Dendritic cell treated with granulocyte-macrophage colony-stimulating factor and Interleukin-4, amounts not matched to agents 40 ng/mL and 50 ng/mL, for 4 days (primary cell): ENCODE measurements around the gene GSTM5.
"Not testable (repeated sequence)": the region's sequence is repeated elsewhere in the genome, so short reads cannot be mapped to it uniquely, and the experiment has no call there.

ENCODE experiments used
- H3K27ac Mint-ChIP-seq: one replicate; pipeline ENCODE4 v1.8.0; 2022; ENCODE audit warnings: mild to moderate bottlenecking, mixed read lengths
- H3K27me3 Mint-ChIP-seq: one replicate; pipeline ENCODE4 v1.8.0; 2022; ENCODE audit warnings: mild to moderate bottlenecking, mixed read lengths
- H3K36me3 Mint-ChIP-seq: one replicate; pipeline ENCODE4 v1.8.0; 2022; ENCODE audit warnings: low read depth, mixed read lengths
- H3K4me1 Mint-ChIP-seq: one replicate; pipeline ENCODE4 v1.8.0; 2022; ENCODE audit warnings: low read depth, mixed read lengths
- H3K4me3 Mint-ChIP-seq: one replicate; pipeline ENCODE4 v1.8.0; 2022; ENCODE audit warnings: mild to moderate bottlenecking, moderate library complexity, mixed read lengths
- H3K9me3 Mint-ChIP-seq: one replicate; pipeline ENCODE4 v1.8.0; 2022; ENCODE audit warnings: mixed read lengths
- intact Hi-C: fragments of 100-400 bp; cut with micrococcal nuclease; formaldehyde crosslinking; loops from one replicate; pipeline ENCODE4 v1.15.0; 2022

GSTM5 gene

DNA sequence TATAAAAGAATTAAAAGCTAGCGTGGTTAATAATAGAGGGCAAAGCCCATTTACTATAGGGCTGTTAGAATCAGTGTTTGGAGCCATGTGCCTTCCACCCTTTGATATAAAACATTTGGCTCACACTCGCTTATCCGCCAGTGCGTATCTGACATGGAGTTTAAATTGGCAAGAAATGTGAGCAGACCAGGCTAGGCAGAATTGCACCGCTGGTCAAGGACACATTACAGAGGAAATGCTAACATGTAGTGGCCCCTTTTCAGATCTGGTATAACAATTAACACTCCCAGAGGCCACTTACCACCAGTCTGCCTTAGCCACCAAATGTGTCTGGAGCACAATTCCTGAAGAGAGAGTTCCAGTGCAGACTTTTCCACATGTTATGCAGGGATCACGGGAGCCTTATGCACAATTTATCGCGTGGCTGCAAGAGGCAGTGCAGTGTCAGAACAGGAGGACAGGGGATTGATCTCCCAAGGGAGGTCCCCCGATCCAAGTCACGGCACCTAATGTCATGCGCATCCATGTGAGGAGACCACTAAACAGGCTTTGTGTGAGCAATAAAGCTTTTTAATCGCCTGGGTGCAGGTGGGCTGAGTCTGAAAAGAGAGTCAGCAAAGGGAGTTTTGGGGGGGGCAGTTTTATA lies 14.8 kb downstream of the GSTM5 start:
- H3K9me3 Mint-ChIP-seq = no peaks in the 10 kb centered on the region
- no peaks in the 10 kb centered on the region for H3K36me3 Mint-ChIP-seq
- H3K27me3 Mint-ChIP-seq = peaks cover 6% of the 10 kb centered on the region
- no peak overlapping the region for H3K4me3 Mint-ChIP-seq
- intact Hi-C loops = no loop called here
- H3K4me1 Mint-ChIP-seq = no peaks in the 10 kb centered on the region
- no peak overlapping the region for H3K27ac Mint-ChIP-seq

DNA sequence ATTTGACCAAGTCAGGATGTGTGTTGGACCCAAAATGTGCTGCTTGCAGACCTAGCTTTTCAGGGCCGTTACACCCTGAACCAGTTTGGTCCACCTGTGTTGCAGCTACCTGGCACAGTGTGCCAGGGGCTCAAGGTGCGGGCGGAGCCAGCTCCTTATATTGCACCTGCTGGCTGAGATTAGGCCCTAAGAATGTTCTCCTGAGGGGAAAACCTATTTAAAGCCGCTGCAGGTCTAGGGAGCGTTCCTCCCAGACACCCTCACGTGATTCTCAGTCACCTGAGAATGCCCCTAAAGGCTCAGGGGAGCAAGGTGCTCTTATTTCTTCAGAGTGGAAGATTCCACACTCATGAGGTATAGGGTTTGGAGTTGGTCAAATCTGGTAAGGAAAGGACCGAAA lies 16.8 kb downstream of the GSTM5 start:
- Mint-ChIP-seq H3K9me3 (no peaks in the 10 kb centered on the region), H3K27ac (no peak overlapping the region), H3K4me3 (no peak overlapping the region), H3K36me3 (no peaks in the 10 kb centered on the region), H3K27me3 (peaks cover 6% of the 10 kb centered on the region), H3K4me1 (no peaks in the 10 kb centered on the region)
- intact Hi-C loops = no loop called here

DNA sequence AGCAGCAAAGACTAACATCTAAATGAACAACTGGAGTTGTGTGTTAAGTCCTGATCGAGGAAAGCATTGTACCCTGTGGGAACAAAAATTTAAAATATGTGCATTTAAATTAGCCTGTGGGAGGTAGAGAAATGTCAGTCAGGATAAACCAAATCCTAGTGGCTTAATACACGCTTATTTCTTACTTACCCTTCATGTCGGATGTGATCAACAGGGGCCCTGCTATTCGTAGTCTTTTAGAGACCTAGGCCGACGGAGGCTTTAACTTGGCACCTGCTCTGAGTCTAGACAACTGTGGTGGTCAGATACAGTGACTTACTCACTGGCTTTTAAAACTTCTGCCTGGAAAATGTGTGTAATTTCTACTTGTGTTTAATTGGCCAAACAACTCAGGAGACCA lies 18.6 kb downstream of the GSTM5 start:
- Mint-ChIP-seq H3K36me3 (no peaks in the 10 kb centered on the region), H3K9me3 (no peaks in the 10 kb centered on the region), H3K4me1 (no peaks in the 10 kb centered on the region), H3K27me3 (peaks cover 6% of the 10 kb centered on the region), H3K27ac (no peak overlapping the region), H3K4me3 (no peak overlapping the region)
- intact Hi-C loops = no loop called here

DNA sequence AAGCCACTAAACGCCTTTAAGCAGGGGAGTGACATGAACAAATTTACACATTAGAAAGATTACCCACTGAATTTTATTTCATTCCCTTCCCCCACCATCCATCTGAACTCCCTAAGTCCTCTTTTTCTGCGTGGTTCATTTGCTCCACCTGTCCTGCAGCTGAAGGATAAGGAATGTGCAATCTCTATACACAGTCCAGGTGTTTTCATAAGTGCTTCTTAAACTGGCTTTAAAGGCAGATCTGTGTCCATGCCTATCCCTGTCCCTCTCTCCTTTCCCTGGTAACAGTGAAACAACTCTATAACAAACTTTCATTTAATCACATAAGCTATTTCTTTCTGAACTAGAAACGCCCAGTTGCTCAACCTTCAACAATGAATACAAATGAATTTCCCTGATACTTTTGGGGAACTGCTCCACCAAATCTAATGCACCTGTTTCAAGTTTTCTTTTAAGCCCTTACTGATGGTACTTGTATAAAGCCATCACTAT lies 20.4 kb downstream of the GSTM5 start:
- no peak overlapping the region for H3K27ac Mint-ChIP-seq
- no peaks in the 10 kb centered on the region for H3K4me1 Mint-ChIP-seq
- peaks cover 7% of the 10 kb centered on the region for H3K27me3 Mint-ChIP-seq
- H3K4me3 Mint-ChIP-seq = no peak overlapping the region
- no peaks in the 10 kb centered on the region for H3K9me3 Mint-ChIP-seq
- intact Hi-C loops = no loop called here
- H3K36me3 Mint-ChIP-seq = no peaks in the 10 kb centered on the region

DNA sequence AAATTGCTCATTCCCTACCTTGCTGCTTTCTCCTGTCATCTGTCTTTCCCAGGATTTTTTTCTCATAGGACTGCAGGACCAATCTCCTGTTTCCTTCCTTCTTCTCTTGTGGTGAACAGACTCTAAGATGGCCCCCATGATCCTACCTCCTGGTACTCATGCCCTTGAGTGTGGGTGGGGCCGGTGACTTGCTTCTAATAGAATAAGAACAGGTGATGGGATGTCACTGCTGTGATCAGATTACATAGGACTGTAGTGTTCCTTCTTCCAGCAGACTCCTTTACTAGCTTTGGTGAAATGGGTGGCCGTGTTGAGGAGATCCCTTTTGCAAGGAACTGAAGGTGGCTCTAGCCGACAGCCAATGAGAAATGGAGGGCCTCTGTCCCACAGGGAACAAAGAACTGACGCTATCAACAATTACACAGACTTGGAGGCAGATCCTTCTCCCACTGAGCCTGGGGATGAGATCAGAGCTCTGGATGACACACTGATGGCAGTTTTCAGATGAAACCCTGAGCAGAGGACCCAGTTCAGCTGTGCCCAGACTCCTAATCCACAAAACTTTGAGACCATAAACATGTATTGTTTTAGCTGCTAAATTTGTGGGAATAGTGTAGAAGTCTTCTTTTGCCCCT lies 21.3 kb downstream of the GSTM5 start:
- Mint-ChIP-seq H3K27me3 (peaks cover 14% of the 10 kb centered on the region), H3K27ac (no peak overlapping the region), H3K4me1 (no peaks in the 10 kb centered on the region), H3K36me3 (no peaks in the 10 kb centered on the region), H3K9me3 (no peaks in the 10 kb centered on the region), H3K4me3 (no peak overlapping the region)
- intact Hi-C loops = no loop called here

DNA sequence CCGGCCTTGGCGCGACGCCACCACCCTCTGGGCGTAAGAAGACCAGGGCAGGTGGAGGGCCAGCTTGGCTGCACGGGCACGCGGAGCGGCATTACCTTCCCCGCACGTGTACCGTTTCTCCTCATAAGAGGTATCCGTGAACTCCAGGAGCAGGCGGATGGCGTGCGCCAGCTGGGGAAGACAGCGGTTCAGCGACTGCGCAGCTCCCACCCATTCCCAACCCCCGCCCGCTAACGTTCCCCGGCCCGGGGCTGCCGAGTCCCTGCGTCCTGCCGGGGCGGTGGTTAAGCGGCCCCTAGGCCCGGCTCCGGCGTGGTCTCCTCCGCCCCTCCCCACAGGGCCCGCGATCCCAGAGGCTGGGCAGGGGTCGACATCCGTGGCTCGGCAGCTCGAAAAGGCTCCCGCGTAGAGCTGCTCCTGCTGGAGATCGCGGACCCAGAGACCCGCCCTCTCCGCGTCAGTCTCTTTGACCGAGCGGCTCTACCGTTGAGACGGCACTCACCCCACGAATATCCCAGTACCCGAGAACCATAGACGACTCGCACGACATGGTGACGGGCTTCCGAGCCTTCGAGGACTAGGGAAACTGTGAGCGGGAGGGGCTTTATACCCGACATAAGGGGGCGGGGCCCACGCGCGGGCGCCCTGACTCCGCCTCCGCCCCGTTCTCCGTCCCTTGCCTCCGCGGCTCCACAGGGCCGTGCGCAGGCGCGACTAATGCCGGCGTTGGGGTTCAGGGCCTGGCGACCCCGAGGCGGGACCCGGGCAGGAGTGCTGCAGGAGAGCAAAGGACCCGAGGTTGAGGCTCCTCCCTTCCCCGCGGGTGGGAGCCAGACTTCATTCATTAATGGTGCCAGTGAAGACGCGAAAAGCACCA lies 27.9 kb downstream of the GSTM5 start:
- Mint-ChIP-seq H3K27me3 (peaks cover 49% of the 10 kb centered on the region), H3K4me1 (peaks cover 17% of the 10 kb centered on the region), H3K4me3 (peak overlapping the region; percentile 82), H3K27ac (peak overlapping the region; percentile 47), H3K9me3 (no peaks in the 10 kb centered on the region), H3K36me3 (no peaks in the 10 kb centered on the region)
- intact Hi-C loops = no loop called here

DNA sequence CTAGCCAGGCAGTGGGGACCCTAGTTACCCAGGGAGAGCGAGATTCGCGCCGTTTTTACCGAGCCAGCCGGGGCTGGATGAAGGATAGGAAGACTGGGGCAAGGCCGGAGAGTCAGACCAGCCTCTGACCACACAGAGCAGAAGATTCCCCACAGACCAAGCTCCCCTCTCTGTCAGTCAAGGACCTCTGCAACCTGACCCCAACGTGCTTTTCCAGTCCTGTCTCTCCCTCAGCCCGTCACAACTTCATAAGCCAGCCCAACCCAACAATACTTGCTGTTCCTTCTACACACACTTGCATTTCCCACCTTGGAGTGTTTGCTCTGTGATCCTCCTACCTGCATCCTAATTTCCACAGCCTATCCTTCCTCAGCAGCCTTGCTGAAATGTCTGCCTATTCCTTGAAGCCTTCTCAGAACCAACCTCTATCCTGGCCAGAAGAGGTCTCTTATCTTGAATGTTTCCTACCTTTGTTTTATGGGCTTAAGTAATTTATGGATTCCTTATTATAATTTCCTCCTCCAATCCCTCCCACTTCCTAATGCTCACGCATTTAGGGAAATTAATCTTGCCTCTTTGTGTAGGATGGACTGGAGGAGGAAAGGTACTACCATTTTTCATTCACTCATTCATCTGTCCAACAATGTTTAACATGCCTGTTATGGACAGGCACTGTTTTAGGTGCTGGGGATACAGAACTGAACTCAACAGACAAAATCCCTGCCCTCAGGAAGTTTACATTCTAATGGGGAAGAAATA lies 28.7 kb downstream of the GSTM5 start, which contains the start of gene GSTM3:
Gene GSTM3, minus strand, starts transcription at position 424 of the 759 bp plus-strand sequence. CDS start 751 bp downstream, outside the sequence.
- Mint-ChIP-seq H3K4me3 (peak within 1 kb of the TSS; percentile 82), H3K27ac (peak within 1 kb of the TSS; percentile 47), H3K27me3 (peaks cover 54% of the 10 kb centered on the region), H3K36me3 (no peaks in the 10 kb centered on the region), H3K4me1 (peaks cover 17% of the 10 kb centered on the region), H3K9me3 (no peaks in the 10 kb centered on the region)
- intact Hi-C loops = no loop called here

DNA sequence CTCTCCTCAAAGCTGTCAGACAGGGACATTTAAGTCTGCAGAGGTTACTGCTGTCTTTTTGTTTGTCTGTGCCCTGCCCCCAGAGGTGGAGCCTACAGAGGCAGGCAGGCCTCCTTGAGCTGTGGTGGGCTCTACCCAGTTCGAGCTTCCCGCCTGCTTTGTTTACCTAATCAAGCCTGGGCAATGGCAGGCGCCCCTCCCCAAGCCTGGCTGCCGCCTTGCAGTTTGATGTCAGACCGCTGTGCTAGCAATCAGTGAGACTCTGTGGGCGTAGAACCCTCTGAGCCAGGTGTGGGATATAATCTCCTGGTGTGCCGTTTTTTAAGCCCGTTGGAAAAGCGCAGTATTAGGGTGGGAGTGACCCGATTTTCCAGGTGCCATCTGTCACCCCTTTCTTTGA lies 36.3 kb downstream of the GSTM5 start:
- H3K9me3 Mint-ChIP-seq, H3K4me3 Mint-ChIP-seq, H3K27ac Mint-ChIP-seq, H3K4me1 Mint-ChIP-seq, intact Hi-C loops, H3K36me3 Mint-ChIP-seq: not testable (repeated sequence)
- H3K27me3 Mint-ChIP-seq = peaks cover 27% of the 10 kb centered on the region

DNA sequence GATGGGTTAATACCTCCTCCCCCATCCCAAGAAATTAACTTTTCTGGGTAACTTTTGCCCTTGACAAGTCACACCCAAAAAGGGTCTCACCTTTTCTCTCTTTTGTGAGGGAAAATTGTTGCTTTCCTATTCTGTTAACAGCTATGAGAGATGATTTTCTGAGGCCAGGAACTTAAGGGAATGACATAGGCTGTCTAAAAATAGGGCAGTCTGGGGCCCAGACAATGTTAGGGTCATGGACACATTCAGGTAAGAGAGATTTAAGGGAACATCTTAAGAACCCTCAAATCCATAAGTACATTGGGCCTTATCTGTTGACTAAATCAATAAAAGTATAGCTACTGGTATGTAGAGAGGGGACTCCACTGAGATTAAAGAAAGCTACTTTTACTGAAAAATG lies 37.2 kb downstream of the GSTM5 start:
- Mint-ChIP-seq H3K36me3 (no peaks in the 10 kb centered on the region), H3K27ac (no peak overlapping the region), H3K27me3 (peaks cover 27% of the 10 kb centered on the region), H3K9me3 (no peaks in the 10 kb centered on the region), H3K4me3 (no peak overlapping the region), H3K4me1 (no peaks in the 10 kb centered on the region)
- intact Hi-C loops = no loop called here

DNA sequence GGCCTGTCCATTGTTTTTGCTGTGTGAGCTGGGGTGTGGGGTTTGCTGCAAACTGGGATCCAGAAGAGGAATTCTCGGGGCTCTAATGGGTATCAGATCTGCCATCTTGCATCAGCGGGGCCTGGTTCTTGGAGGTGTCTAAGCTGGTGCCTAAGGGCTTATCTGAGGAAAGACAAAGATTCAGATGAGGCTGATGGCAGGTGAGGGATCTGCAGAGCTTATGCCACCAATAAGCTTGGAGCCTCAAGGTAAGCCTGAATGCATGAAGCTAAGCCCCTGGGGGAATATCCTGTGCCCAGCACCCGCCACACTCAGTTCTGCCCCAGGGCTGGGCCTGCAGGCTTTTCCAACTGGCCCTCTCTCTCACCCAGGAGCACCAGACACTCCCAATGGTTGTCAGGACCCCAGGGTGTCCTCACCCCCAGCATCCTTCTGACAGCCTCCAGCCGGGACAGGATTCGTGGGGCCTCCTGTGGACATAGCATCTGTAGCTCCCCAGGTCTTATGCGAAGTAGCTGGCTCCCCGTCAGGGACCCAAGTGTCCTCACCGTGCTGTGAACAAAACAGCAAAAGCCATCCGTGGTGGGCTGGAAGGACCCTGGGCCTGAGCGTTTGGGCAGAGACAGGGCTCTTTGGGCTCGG lies 38.3 kb downstream of the GSTM5 start:
- Mint-ChIP-seq H3K36me3 (no peaks in the 10 kb centered on the region), H3K27me3 (peaks cover 22% of the 10 kb centered on the region), H3K4me3 (no peak overlapping the region), H3K9me3 (no peaks in the 10 kb centered on the region), H3K4me1 (no peaks in the 10 kb centered on the region), H3K27ac (no peak overlapping the region)
- intact Hi-C loops = no loop called here

DNA sequence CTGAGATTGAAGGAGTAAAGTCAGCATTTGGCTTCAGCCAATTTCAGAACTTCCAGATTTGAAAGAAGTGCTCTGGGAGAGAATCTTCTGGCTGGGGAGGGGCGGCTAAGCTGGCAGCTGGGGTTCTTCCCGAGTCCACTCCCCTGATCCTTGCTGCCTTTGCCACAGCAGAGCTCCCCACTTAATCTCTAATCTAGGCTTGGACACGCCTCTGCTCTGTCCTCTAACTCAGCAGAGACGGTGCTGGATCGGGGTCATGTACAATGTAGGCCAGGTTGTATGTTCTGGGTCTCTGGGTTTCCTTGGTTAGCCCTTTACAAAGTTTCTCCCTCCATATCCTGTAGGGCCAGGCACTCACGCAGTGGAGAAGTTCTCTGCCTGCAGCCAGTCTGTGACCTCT lies 38.9 kb downstream of the GSTM5 start:
- Mint-ChIP-seq H3K36me3 (no peaks in the 10 kb centered on the region), H3K4me1 (peaks cover 5% of the 10 kb centered on the region), H3K27me3 (peaks cover 20% of the 10 kb centered on the region), H3K27ac (no peak overlapping the region), H3K9me3 (no peaks in the 10 kb centered on the region), H3K4me3 (no peak overlapping the region)
- intact Hi-C loops = no loop called here

DNA sequence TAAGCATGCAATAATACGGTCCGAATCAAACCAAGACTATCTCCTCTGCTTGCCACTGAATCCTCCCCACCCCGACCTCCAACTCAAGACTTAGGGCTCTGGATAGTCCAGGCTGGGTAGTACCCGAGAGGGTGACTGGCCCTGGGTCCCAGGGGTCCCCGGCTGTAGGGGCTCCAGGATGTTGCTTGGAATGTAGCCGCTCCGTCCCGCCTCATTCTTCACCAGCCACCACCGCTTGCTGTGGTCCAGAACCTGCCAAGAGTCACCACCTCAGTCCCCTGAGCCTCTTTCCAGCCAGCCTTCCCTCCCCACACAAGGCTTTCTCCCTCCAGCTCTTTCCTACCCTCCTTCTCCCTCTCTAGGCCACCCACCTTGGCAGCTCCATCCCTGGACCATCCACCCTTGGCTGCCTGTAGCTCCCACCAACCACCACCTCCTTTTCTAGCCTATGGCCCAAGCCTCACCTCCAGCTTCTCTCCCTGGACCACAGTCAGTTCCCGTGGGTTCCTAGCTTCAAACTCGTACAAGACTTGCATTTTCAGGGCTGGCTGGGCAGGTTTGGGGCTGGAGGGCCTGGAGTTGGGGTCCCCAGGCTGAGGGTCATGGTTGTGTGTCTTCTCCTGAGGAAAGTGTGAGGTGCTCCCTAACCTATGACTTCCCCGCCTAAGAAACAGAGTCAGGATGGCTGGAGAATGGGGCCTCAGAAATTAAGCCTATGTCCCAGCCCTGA lies 39.6 kb downstream of the GSTM5 start:
- Mint-ChIP-seq H3K27ac (no peak overlapping the region), H3K36me3 (no peaks in the 10 kb centered on the region), H3K9me3 (no peaks in the 10 kb centered on the region), H3K27me3 (peaks cover 18% of the 10 kb centered on the region), H3K4me1 (peaks cover 7% of the 10 kb centered on the region), H3K4me3 (no peak overlapping the region)
- intact Hi-C loops = no loop called here

DNA sequence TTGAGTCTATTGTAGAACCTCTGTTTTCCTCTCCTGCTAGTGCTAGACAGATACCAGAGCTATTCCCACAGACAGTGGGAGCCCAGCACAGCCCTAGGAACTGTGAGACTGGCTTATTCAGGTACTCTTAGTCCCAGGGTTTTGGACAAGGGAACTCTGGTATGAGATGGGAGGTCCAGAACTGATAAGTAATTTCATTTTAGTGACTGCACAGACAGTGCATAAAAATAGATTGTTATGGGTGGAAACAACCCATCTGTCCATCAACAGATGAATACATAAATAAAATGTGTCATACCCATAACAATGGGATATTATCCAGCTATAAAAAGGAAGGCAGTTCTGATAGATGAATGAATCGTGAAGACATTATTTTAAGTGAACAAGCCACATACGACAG lies 42.7 kb downstream of the GSTM5 start:
- intact Hi-C loops = no loop called here
- peaks cover 10% of the 10 kb centered on the region for H3K4me1 Mint-ChIP-seq
- no peak overlapping the region for H3K4me3 Mint-ChIP-seq
- no peaks in the 10 kb centered on the region for H3K36me3 Mint-ChIP-seq
- no peaks in the 10 kb centered on the region for H3K9me3 Mint-ChIP-seq
- peaks cover 7% of the 10 kb centered on the region for H3K27me3 Mint-ChIP-seq
- no peak overlapping the region for H3K27ac Mint-ChIP-seq
